ENCODE measurements around the gene SH3BGRL3. TPM values are rescaled to one million over a fixed set of nuclear protein-coding genes. Genes with fewer than 3 reads are reported as not detected.

The SH3BGRL3 gene
- 31.1 and 52.8 TPM in 2 replicates for total RNA-seq

GRCh38 chr1:26279456-26280332 lies at the start of gene SH3BGRL3:
TSS of gene SH3BGRL3 (plus strand) at chr1:26280086. CDS start at chr1:26280156, 70 bp downstream.

DNA sequence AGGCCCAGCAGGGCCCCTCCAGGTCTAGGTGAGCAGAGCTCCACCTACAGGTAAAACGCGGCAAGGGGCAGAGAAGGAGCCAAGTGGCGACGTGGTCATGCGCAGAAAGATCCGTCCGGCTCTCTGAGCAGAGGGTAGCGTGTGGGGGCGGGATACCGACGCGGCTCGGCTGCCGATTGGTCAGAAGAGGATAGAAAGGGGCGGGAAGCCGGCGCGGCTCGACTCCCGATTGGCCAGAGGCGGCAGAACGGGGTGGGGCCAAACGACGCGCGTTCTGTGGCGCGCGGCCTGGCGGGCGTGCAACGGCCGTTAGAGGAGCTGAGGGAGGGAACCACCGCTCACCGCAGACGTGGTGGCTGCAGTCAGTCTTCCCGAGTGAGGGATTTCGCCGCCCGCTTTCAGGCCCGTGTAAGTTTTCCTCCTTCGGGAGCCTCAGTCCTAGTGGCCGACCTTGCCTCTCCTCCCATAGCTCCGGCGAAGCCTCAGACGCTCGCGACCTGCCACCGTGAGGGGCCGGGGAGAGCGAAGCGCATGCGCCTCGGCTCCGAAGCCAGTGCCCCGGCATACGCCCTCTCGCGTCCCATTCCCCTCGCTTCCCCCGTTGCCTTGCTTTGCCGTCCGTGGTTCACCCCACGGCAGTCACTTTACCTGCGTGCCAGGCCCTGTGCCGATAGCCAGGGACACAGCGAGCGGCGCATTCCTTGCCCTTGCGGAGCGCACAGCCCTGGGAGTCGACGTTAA lies 45.8 kb upstream of the SH3BGRL3 start, which contains the start of gene CEP85:
Gene CEP85, plus strand, starts transcription at position 298 of the 741 bp plus-strand sequence. CDS start 5,584 bp downstream, outside the sequence.

GRCh38 chr1:26306290-26307229 lies 26.7 kb downstream of the SH3BGRL3 start, which contains the start of gene UBXN11:
TSS of gene UBXN11 (minus strand) at chr1:26306636. CDS start at chr1:26302883, 3,753 bp downstream.

DNA sequence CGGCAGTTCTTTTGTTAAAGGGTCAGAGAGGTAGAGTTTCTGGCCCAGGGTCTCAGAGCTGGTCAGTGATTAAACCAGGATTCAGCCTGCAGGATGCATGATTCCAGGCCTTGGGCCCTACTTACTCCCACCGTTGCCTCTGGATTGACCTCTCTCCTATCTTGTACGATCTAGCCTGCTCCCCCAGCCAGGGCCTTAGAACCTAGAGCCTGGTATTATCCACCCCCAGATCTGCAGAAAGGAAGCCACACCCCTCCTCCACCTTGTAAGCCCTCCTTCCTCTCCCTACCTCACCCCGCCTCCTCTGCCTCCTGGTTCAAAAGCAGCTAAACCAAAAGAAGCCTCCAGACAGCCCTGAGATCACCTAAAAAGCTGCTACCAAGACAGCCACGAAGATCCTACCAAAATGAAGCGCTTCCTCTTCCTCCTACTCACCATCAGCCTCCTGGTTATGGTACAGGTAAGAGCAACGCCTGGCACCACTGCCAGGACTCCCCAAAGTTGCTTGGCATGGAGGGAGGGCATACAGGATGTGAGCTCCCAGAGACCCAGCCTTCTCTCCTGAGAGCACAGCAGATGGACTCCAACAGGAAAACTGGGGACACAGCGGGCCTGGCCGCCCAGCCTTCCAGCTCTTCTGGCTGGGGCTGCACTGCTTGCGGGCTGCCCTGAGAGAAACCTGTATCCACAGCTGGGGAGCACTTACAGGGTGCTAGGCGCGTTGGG lies 37.9 kb downstream of the SH3BGRL3 start, which contains the start of gene CD52:
Gene CD52, plus strand, starts transcription at position 347 of the 726 bp plus-strand sequence. Its CDS starts 60 bp downstream, at position 407.

Other genes starting within 250 kb of the SH3BGRL3 start
- not detected in 2 replicates for gene SLC30A2, start 234.0 kb upstream of the SH3BGRL3 start, total RNA-seq
- not detected in 2 replicates for gene TRIM63, start 212.5 kb upstream of the SH3BGRL3 start, total RNA-seq
- 3.4 and 3.9 TPM in 2 replicates for gene PDIK1L, start 168.3 kb upstream of the SH3BGRL3 start, total RNA-seq
- not detected in 2 replicates for gene FAM110D, start 121.0 kb upstream of the SH3BGRL3 start, total RNA-seq
- gene C1orf232, start 111.1 kb upstream of the SH3BGRL3 start, total RNA-seq, result not detected in 2 replicates
- 16.1 and 25.8 TPM in 2 replicates for gene ZNF593, start 110.2 kb upstream of the SH3BGRL3 start, total RNA-seq
- not detected in 2 replicates for gene ZNF593OS, start 108.3 kb upstream of the SH3BGRL3 start, total RNA-seq
- not detected in 2 replicates for gene CNKSR1, start 102.6 kb upstream of the SH3BGRL3 start, total RNA-seq
- not detected in 2 replicates for gene CATSPER4, start 89.5 kb upstream of the SH3BGRL3 start, total RNA-seq
- 2.7 and 3.8 TPM in 2 replicates for gene CEP85, start 45.9 kb upstream of the SH3BGRL3 start, total RNA-seq
- gene UBXN11, start 26.6 kb downstream of the SH3BGRL3 start, total RNA-seq, result 5.2 and 7.5 TPM in 2 replicates
- not detected in 2 replicates for gene CD52, start 37.9 kb downstream of the SH3BGRL3 start, total RNA-seq
- under 0.01 TPM in 1 of 2 replicates, not detected in the other for gene CRYBG2, start 74.0 kb downstream of the SH3BGRL3 start, total RNA-seq
- not detected in 2 replicates for gene ZNF683, start 92.7 kb downstream of the SH3BGRL3 start, total RNA-seq
- under 0.01 TPM in 1 of 2 replicates, not detected in the other for gene LIN28A, start 130.7 kb downstream of the SH3BGRL3 start, total RNA-seq
- 52.0 and 53.4 TPM in 2 replicates for gene DHDDS, start 152.2 kb downstream of the SH3BGRL3 start, total RNA-seq
- gene HMGN2, start 192.4 kb downstream of the SH3BGRL3 start, total RNA-seq, result 133 and 190 TPM in 2 replicates
- 0.52 and 1.7 TPM in 2 replicates for gene RPS6KA1, start 249.7 kb downstream of the SH3BGRL3 start, total RNA-seq